Fibroblast of lung (primary cell): Measurements from ENCODE around the gene MBTPS2. TPM values are rescaled to one million over a fixed set of nuclear protein-coding genes. Genes with fewer than 3 reads are reported as not detected.

ENCODE experiments used
- DNase-seq, 2 donors: peaks; one replicate each; pipeline versions ENCODE4 v3.0.0 to v3.0.0-alpha.2; 2010; ENCODE audit warnings: low read depth in 2 of 2
- H2AFZ ChIP-seq: 2 replicates; pipeline ENCODE4 v1.5.1; 2012; ENCODE audit warnings: low read length, control low read depth, inconsistent platforms
- H3K27ac ChIP-seq: 2 replicates; pipeline ENCODE4 v1.5.1; 2011; ENCODE audit warnings: low read length, control low read depth; ENCODE audit not compliant: insufficient read depth
- H3K27me3 ChIP-seq: 2 replicates; pipeline ENCODE4 v1.5.1; 2011; ENCODE audit warnings: mild to moderate bottlenecking, low read length; ENCODE audit not compliant: control insufficient read depth, insufficient read depth
- H3K36me3 ChIP-seq: 2 replicates; pipeline ENCODE4 v1.5.1; 2011; ENCODE audit warnings: low read length; ENCODE audit not compliant: control insufficient read depth, insufficient read depth
- H3K4me1 ChIP-seq: 2 replicates; pipeline ENCODE4 v1.5.1; 2011; ENCODE audit warnings: low read length; ENCODE audit not compliant: control insufficient read depth, insufficient read depth; ENCODE audit errors: extremely low read depth
- H3K4me2 ChIP-seq: 2 replicates; pipeline ENCODE4 v1.5.1; 2011; ENCODE audit warnings: low read length, control low read depth; ENCODE audit not compliant: insufficient read depth; ENCODE audit errors: extremely low read depth
- H3K4me3 ChIP-seq, 4 experiments: fragments of 200-600 bp in 1 of 4; sonication (generic) in 1 of 4; replicated peaks in 1 of 4; 2 replicates each; pipeline ENCODE4 v1.5.1; 2011 to 2016; ENCODE audit warnings: low read length in 4 of 4, low read depth in 3 of 4, mild to moderate bottlenecking in 3 of 4, control low read depth in 2 of 4, inconsistent platforms in 1 of 4, mixed read lengths in 1 of 4; ENCODE audit not compliant: insufficient read depth in 1 of 4; ENCODE audit errors: control extremely low read depth in 1 of 4
- H3K79me2 ChIP-seq: 2 replicates; pipeline ENCODE4 v1.5.1; 2012; ENCODE audit warnings: mild to moderate bottlenecking, low read length, inconsistent platforms; ENCODE audit not compliant: control insufficient read depth, insufficient read depth
- H3K9ac ChIP-seq: 2 replicates; pipeline ENCODE4 v1.5.1; 2011; ENCODE audit warnings: mild to moderate bottlenecking, low read length, control low read depth; ENCODE audit not compliant: insufficient read depth
- H3K9me3 ChIP-seq: 2 replicates; pipeline ENCODE4 v1.5.1; 2012; ENCODE audit warnings: low read depth, low read length; ENCODE audit not compliant: control insufficient read depth, insufficient read depth
- H4K20me1 ChIP-seq: 2 replicates; pipeline ENCODE4 v1.5.1; 2011; ENCODE audit warnings: low read length; ENCODE audit not compliant: control insufficient read depth, insufficient read depth; ENCODE audit errors: extremely low read depth
- CTCF ChIP-seq, 2 donors: IDR thresholded peaks in 1 of 2; conservative IDR thresholded peaks in 1 of 2; 1 replicate in 1 of 2; 2 replicates in 1 of 2; pipeline ENCODE4 v1.5.1; 2011 to 2012; ENCODE audit warnings: low read length in 2 of 2, control low read depth in 1 of 2, inconsistent platforms in 1 of 2, low read depth in 1 of 2, mild to moderate bottlenecking in 1 of 2
- EZH2 ChIP-seq: IDR thresholded peaks from 2 replicates; pipeline ENCODE4 v1.5.1; 2012; ENCODE audit warnings: low read length, control low read depth, mild to moderate bottlenecking; ENCODE audit errors: missing control alignments
- polyA plus RNA-seq, 2 donors: library from polyadenylated mRNA; depleted of rRNA in 1 of 2; stranded (reverse) in 1 of 2; unstranded in 1 of 2; fragments of >200 nt; gene quantifications; 2 replicates each; pipeline ENCODE4 v1.2.1, GENCODE V29; 2011 to 2012; ENCODE audit warnings: missing spikeins in 1 of 2
- total RNA-seq: library from RNA; depleted of rRNA; stranded (reverse); fragments of >200 nt; gene quantifications from 2 replicates; pipeline ENCODE4 v1.2.1, GENCODE V29; 2014

The MBTPS2 gene
- total and polyA plus RNA-seq, 2 donors (not counting 1 experiment from before 2014, with no cell fraction given) = 13.0 to 31.9 TPM

DNA sequence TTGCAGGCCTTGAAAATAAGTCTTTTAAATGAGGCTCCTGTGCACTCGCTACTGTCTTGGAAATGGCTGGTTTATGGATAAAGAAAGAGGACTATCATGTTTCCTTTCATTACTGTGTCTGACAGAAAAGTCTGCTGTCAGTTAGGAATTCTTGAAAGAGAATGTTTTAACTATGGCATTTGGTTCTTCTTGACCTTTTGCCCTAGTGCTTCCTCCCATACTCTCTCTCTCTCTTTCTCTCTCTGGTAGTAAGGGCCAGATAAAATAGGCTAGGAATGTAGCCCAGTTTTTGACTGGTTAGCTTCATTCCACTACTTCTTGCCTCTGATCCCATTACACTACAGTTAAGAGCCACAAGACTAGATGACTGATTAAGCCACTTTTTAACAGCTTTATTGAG lies 46.2 kb downstream of the MBTPS2 start:
- H3K27me3 ChIP-seq = no peaks in the 10 kb centered on the region
- TF ChIP-seq EZH2 = no peak
- H3K27ac ChIP-seq = no peak overlapping the region
- peak; percentile 29 to 69 for DNase-seq
- H4K20me1 ChIP-seq = no peaks in the 10 kb centered on the region
- H3K4me2 ChIP-seq = no peak overlapping the region
- no peak overlapping the region for H3K9ac ChIP-seq
- H3K79me2 ChIP-seq = no peaks in the 10 kb centered on the region
- no peaks in the 10 kb centered on the region for H3K36me3 ChIP-seq
- H3K4me1 ChIP-seq = peaks cover 2% of the 10 kb centered on the region
- no peak overlapping the region for H2AFZ ChIP-seq
- H3K4me3 ChIP-seq = no peak overlapping the region
- no peaks in the 10 kb centered on the region for H3K9me3 ChIP-seq

GRCh38 chrX:21905313-21905712 lies 65.9 kb downstream of the MBTPS2 start:
- H3K36me3 ChIP-seq = no peaks in the 10 kb centered on the region
- DNase-seq = no peak
- H3K79me2 ChIP-seq = no peaks in the 10 kb centered on the region
- no peaks in the 10 kb centered on the region for H4K20me1 ChIP-seq
- TF ChIP-seq CTCF (conservative IDR thresholded peaks at IDR 0.05 in 1 of 2, IDR thresholded peaks at IDR 0.05 in 1 of 2; ENCODE audit: low read depth in 1 of 2, low read length in 2 of 2) = no peak
- no peak for TF ChIP-seq EZH2
- no peak overlapping the region for H3K9ac ChIP-seq
- H3K4me1 ChIP-seq = no peaks in the 10 kb centered on the region
- no peak overlapping the region for H3K4me2 ChIP-seq
- H3K27ac ChIP-seq = no peak overlapping the region
- no peak overlapping the region for H3K4me3 ChIP-seq
- H2AFZ ChIP-seq = no peak overlapping the region
- H3K27me3 ChIP-seq = no peaks in the 10 kb centered on the region
- no peaks in the 10 kb centered on the region for H3K9me3 ChIP-seq

- H2AFZ ChIP-seq = no peak overlapping the region
- H3K27me3 ChIP-seq = no peaks in the 10 kb centered on the region
- TF ChIP-seq EZH2 (no peak), CTCF (conservative IDR thresholded peaks at IDR 0.05 in 1 of 2, IDR thresholded peaks at IDR 0.05 in 1 of 2; ENCODE audit: low read depth in 1 of 2, low read length in 2 of 2) (no peak)
- H3K79me2 ChIP-seq = no peaks in the 10 kb centered on the region
- no peak overlapping the region for H3K4me2 ChIP-seq
- H3K4me3 ChIP-seq = no peak overlapping the region
- no peaks in the 10 kb centered on the region for H4K20me1 ChIP-seq
- no peaks in the 10 kb centered on the region for H3K4me1 ChIP-seq
- H3K36me3 ChIP-seq = no peaks in the 10 kb centered on the region
- no peak for DNase-seq
- H3K27ac ChIP-seq = no peak overlapping the region
- H3K9me3 ChIP-seq = no peaks in the 10 kb centered on the region
- H3K9ac ChIP-seq = no peak overlapping the region
Observed at GRCh38 chrX:21905953-21906352, 66.5 kb downstream of the MBTPS2 start.
